OCI-LY1 (cell line): Measurements from ENCODE around the gene CYB5RL.

Experiments used
- EZH2 ChIP-seq: fragments of 200-600 bp; sonication (generic), shearing (Covaris generic); IDR thresholded peaks from 2 replicates; pipeline ENCODE4 v1.8.0; 2017; ENCODE audit warnings: borderline replicate concordance, mixed run types, mild to moderate bottlenecking, antibody characterized with exemption, low read length, moderate library complexity, mixed read lengths
- TF ChIP-seq, protein P1 (sequence below): fragments of 200-600 bp; sonication (generic), shearing (Covaris generic); IDR thresholded peaks from 2 replicates; pipeline ENCODE4 v1.5.1; 2017; ENCODE audit warnings: mild to moderate bottlenecking, antibody characterized with exemption, low read length, moderate library complexity, mixed read lengths

DNA sequence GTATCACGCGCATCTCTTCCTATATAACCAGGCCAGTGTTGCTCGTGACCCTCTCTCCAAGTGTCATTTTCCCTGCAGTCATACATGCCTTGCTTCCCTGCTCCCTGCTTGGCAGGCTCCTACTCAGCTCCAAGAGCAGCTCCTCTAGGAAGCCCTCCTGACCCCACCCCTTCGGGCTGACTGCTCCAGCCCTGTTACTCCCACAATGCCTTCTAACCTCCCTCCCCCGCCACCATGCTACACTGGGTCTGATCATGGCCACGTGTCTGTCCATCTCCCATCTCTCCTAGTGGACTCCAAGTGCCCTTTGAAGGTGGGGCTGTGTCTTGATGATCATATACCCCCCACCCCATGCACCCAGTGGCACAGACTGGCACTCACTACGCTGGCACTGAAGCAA lies 44.8 kb upstream of the CYB5RL start:
- TF ChIP-seq, protein P1, sequence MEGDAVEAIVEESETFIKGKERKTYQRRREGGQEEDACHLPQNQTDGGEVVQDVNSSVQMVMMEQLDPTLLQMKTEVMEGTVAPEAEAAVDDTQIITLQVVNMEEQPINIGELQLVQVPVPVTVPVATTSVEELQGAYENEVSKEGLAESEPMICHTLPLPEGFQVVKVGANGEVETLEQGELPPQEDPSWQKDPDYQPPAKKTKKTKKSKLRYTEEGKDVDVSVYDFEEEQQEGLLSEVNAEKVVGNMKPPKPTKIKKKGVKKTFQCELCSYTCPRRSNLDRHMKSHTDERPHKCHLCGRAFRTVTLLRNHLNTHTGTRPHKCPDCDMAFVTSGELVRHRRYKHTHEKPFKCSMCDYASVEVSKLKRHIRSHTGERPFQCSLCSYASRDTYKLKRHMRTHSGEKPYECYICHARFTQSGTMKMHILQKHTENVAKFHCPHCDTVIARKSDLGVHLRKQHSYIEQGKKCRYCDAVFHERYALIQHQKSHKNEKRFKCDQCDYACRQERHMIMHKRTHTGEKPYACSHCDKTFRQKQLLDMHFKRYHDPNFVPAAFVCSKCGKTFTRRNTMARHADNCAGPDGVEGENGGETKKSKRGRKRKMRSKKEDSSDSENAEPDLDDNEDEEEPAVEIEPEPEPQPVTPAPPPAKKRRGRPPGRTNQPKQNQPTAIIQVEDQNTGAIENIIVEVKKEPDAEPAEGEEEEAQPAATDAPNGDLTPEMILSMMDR: no peak
- no peak for TF ChIP-seq EZH2
